GM19099 (cell line): ENCODE measurements around the gene BACE1.

ENCODE experiments used
- POLR2A ChIP-seq: IDR thresholded peaks from 3 replicates; pipeline ENCODE4 v1.6.1; 2011; ENCODE audit warnings: low read depth; ENCODE audit not compliant: insufficient read length; ENCODE audit errors: extremely low read depth

The BACE1 gene

GRCh38 chr11:117316197-117316961 lies at the start of gene BACE1:
Gene BACE1, minus strand, starts transcription at chr11:117316256. Its CDS starts 461 bp downstream, at chr11:117315795.
- TF ChIP-seq POLR2A, result no peak

GRCh38 chr11:117361432-117361831 lies 45.4 kb upstream of the BACE1 start:
- TF ChIP-seq POLR2A, result no peak

- TF ChIP-seq POLR2A, result no peak
These were observed 40.3 kb upstream of the BACE1 start for GRCh38 chr11:117356126-117356890.

- no peak for TF ChIP-seq POLR2A
These were observed 38.5 kb upstream of the BACE1 start for GRCh38 chr11:117354550-117354949.

- no peak for TF ChIP-seq POLR2A
These were observed 29.0 kb upstream of the BACE1 start for GRCh38 chr11:117345039-117345438.

GRCh38 chr11:117337076-117337475 lies 21.0 kb upstream of the BACE1 start:
- no peak for TF ChIP-seq POLR2A

- TF ChIP-seq POLR2A, result no peak
These were observed 19.3 kb upstream of the BACE1 start for GRCh38 chr11:117335399-117335798.

GRCh38 chr11:117334896-117335295 lies 18.8 kb upstream of the BACE1 start:
- no peak for TF ChIP-seq POLR2A

- no peak for TF ChIP-seq POLR2A
These were observed 17.9 kb upstream of the BACE1 start for GRCh38 chr11:117333917-117334316.

GRCh38 chr11:117332843-117333242 lies 16.8 kb upstream of the BACE1 start:
- no peak for TF ChIP-seq POLR2A

- no peak for TF ChIP-seq POLR2A
These were observed 12.4 kb upstream of the BACE1 start for GRCh38 chr11:117328375-117329010.

- peak; percentile 89 for TF ChIP-seq POLR2A
These were observed 11.7 kb upstream of the BACE1 start, which contains the start of gene CEP164 for GRCh38 chr11:117327567-117328374. Gene CEP164, plus strand, starts transcription at chr11:117327854. Its CDS starts 10,733 bp downstream, at chr11:117338587.

GRCh38 chr11:117319214-117319840 lies 3.3 kb upstream of the BACE1 start:
- no peak for TF ChIP-seq POLR2A

- no peak for TF ChIP-seq POLR2A
These were observed 2.7 kb upstream of the BACE1 start for GRCh38 chr11:117318738-117319137.
